HL-60 (cell line): ENCODE results near the gene MICAL2.

Experiments
- DNase-seq, 2 experiments: peaks; one replicate each; pipeline ENCODE4 v3.0.0-alpha.2; 2010 to 2020; ENCODE audit warnings: low read depth in 1 of 2, low spot score in 1 of 2
- H3K27ac ChIP-seq: fragments of 250-450 bp; sonication (Bioruptor Pico); replicated peaks from 2 replicates; pipeline ENCODE4 v1.5.1; 2020; ENCODE audit warnings: mild to moderate bottlenecking, moderate library complexity
- H3K27me3 ChIP-seq: fragments of 250-450 bp; sonication (Bioruptor Pico); 2 replicates; pipeline ENCODE4 v1.5.1; 2021; ENCODE audit warnings: mild to moderate bottlenecking, moderate library complexity; ENCODE audit not compliant: insufficient read depth, poor library complexity, severe bottlenecking
- H3K4me3 ChIP-seq: replicated peaks from 2 replicates; pipeline ENCODE4 v1.5.1; 2011; ENCODE audit warnings: mild to moderate bottlenecking, control low read depth, low read length; ENCODE audit not compliant: insufficient read depth
- GABPA ChIP-seq: IDR thresholded peaks from 2 replicates; pipeline ENCODE4 v1.6.1; 2012; ENCODE audit warnings: low read depth
- POLR2AphosphoS5 ChIP-seq: IDR thresholded peaks from 2 replicates; pipeline ENCODE4 v1.6.1; 2012; ENCODE audit warnings: low read depth
- REST ChIP-seq: IDR thresholded peaks from 2 replicates; pipeline ENCODE4 v1.6.1; 2012; ENCODE audit warnings: low read depth; ENCODE audit not compliant: insufficient replicate concordance
- SPI1 ChIP-seq: IDR thresholded peaks from 2 replicates; pipeline ENCODE4 v1.6.1; 2012; ENCODE audit warnings: low read depth, mild to moderate bottlenecking, borderline replicate concordance
- TF ChIP-seq, protein P1 (sequence below): IDR thresholded peaks from one replicate; pipeline ENCODE4 v1.5.1; 2011; ENCODE audit warnings: low read length, control low read depth, inconsistent platforms; ENCODE audit not compliant: insufficient read depth

Gene MICAL2

DNA sequence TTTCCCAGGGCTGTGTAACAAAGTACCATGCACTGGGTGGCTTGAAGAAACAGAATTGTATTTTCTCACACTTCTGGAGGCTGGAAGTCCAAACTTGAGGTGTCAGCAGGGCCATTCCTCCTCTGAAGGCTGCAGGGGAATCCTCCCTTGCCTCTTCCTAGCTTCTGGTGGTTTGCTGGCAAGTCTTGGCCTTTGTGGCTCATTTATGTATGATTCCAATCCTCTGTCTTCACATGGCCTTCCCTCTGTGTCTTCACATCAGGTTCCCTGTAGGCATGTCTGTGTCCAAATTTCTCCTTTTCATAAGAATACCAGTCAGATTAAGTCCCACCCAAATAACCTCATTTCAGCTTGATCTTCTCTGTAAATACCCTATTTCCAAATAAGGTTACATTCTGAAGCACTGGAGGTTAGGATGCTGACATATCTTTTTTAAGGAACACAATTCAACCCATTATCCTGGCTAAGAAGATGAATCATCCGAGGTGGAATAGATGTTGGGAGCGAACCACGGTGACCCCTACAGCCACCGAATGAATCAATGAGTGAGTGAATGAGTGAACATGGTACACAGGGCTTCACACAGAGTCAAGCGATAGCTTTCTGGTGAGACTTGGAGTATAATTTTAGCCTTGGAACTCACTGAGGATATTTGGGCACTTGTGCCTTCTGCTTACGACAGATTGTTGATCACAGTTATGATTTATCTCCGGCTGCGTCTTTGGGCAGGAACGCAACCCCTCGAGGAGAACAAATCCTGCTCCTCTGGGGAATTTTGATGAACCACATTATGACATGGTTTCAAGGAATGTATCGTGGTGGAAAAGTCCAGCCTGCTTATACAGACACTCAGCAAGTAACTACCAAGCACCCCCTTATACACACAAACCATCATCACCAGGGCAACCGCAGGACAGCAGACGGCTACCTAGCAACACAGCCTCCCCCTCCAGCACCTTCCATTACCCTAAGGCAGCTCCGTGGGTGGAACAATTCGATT lies 34.3 kb upstream of the MICAL2 start:
- Histone ChIP-seq H3K27ac (no peak overlapping the region), H3K4me3 (no peak overlapping the region), H3K27me3 (no peaks in the 10 kb centered on the region)
- no peak for DNase-seq
- no peak for TF ChIP-seq SPI1
- TF ChIP-seq, protein P1, sequence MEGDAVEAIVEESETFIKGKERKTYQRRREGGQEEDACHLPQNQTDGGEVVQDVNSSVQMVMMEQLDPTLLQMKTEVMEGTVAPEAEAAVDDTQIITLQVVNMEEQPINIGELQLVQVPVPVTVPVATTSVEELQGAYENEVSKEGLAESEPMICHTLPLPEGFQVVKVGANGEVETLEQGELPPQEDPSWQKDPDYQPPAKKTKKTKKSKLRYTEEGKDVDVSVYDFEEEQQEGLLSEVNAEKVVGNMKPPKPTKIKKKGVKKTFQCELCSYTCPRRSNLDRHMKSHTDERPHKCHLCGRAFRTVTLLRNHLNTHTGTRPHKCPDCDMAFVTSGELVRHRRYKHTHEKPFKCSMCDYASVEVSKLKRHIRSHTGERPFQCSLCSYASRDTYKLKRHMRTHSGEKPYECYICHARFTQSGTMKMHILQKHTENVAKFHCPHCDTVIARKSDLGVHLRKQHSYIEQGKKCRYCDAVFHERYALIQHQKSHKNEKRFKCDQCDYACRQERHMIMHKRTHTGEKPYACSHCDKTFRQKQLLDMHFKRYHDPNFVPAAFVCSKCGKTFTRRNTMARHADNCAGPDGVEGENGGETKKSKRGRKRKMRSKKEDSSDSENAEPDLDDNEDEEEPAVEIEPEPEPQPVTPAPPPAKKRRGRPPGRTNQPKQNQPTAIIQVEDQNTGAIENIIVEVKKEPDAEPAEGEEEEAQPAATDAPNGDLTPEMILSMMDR = no peak
- no peak for TF ChIP-seq GABPA
- no peak for TF ChIP-seq REST
- no peak for TF ChIP-seq POLR2AphosphoS5

DNA sequence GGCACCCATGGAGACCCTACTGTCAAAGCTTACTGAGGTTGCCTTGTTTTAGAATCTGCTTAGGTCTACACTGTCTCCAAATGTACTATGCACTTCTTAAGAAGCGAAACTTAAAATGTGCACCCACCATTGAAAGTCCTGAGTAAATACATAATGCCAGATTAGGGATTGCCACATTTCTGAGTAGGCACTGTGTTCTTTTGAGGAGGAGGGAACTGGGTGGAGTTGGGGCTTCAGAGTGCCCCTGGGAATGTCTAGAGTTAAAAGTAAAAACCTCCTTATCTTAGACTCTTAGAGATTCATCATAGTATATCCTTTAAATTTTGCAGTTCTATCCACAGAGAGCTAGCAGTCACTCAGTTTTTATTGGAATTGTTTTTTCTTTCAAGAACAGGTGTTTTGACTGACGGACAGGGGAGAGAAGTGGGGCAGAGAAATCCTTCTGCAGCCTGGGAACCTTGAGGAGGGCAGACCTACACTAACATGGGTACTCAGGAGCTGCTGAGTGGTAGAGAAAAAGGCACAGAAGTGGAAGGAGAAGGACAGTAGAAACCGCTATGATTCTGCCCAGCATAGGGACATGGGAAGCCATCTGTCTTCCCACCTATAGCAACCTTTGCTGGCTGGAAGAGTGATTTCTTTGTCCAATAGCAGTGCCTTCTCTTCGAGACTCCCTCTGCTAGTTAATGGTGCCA lies 33.4 kb upstream of the MICAL2 start:
- no peak overlapping the region for H3K27ac ChIP-seq
- no peak overlapping the region for H3K4me3 ChIP-seq
- H3K27me3 ChIP-seq = no peaks in the 10 kb centered on the region
- TF ChIP-seq REST (no peak), POLR2AphosphoS5 (no peak), GABPA (no peak), SPI1 (no peak)
- TF ChIP-seq, protein P1 = no peak
- DNase-seq = no peak

DNA sequence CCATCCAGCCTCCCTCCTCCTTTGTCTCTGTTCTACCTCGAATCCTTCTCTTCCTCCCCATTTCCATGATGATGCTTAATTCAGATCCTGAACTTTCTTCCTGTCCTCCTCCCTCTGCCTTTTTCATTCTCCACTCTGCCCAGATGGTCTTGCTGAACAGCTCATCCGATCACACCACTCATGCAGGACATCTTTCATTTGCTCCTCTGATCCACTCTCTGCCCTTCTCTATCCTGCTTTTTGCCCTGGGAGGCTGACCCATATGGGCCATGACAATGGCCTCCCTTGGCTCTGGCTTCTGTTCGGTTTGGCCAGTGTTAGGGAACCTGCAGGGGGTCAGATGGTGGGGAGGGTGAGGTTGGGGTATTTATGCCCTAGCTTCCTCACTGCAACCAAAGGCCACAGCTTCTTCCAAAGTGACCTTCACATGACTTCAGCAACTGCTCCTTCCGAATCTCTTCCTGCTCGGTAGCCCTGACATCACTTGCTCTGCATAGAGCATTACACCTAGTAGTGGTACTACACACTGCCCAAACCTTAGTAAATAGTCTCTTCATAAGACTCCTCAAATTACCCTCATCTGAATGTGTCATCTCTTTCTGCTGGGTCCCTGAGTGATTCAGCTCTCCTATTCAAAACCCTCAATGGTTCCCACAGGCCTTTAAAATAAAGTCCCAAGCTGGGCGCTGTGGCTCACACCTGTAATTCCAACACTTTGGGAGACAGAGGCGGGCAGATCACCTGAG lies 32.7 kb upstream of the MICAL2 start:
- TF ChIP-seq GABPA (no peak), SPI1 (no peak), REST (no peak)
- TF ChIP-seq, protein P1 = no peak
- no peak overlapping the region for H3K4me3 ChIP-seq
- no peak for DNase-seq
- no peak overlapping the region for H3K27ac ChIP-seq
- no peaks in the 10 kb centered on the region for H3K27me3 ChIP-seq
